GM19467 (cell line): Measurements from ENCODE around the gene WDR35.
A peak's percentile ranks its signal among the peaks of the same experiment; 100 is the strongest.

Experiments used
- ATAC-seq: cut with Tn5 transposase; IDR thresholded peaks from one replicate; pipeline ENCODE4 v1.9.1; 2021; ENCODE audit warnings: mild to moderate bottlenecking, moderate library complexity; ENCODE audit not compliant: unreplicated experiment

The WDR35 gene

DNA sequence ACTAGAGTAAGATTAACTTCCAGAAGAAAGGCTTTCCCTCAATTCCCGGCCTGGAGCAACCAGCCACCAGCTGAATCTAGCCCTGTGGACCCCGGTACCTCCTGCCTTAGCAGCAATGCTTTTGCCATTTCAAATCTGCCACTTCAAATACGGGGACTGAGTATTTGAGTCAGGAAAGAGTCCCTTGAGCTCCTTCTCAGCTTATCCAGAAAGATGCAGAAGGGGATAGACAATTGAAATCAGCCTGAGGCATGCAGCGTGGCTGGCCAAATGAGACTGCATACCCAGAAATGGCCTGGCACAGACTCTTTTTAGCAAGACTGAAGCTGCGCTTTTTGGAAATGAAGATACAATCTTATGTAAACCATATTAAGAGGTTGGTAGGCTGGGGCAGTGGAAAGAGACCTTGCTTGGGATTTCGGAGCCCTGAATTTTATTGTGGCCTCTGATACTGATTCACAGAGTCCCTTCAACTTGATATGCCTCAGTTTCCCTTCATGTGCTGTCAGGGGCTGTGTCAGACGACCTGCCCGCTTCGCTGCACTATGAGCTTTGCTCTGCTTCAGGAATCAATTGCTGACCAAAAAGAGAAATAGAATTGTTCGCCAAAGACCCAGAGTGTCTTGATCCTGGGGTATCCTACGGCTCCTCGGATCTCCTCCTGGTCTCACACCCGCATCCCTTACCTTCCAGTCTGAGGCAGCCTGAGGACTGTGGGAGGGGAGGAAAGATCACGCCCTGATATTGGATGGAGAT is 21.5 kb upstream of the WDR35 start:
- ATAC-seq: no peak

DNA sequence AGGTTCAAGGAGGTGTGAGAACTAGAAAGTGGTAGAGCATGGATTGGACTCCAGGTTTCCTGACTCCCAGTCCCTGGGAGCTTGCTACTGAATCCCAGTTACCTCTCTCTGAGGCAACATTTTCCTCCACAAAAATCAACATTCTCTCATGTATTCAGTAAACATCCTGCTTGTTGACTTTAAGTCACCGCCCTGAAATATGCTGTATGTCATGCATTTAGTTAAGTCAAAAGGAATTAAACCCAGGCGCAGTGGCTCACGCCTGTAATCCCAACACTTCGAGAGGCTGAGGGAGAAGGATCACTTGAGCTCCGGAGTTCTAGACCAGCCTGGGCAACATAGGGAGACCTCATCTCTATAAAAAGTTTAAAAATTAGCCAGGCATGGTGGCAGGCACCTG is 18.8 kb upstream of the WDR35 start:
- no peak for ATAC-seq

DNA sequence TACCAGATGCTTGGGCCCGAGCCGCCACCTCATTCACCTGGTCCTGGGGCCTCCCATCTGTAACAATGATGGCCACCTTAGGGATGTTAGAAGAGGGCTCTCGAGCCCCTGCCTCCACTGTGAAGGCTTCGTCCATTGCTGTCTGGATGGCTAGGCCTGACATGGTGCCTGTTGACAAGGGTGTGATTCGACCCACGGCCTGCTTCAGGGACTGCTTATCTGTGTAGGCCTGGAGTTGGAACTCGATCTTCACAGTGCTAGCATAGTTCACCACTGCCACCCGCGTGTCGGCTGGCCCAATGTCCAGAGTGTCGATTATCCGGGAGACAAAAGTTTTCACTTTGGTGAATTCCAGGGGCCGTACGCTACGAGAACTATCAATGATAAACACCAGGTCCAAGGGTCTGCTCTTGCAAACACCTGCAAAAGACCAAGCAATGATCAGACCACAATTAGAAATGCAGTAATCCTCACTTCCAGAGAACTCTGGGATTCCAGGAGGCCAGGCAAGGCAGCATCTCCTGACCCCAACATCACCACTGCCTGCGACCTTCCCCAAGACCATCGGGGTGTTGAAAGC is 16.1 kb upstream of the WDR35 start:
- no peak for ATAC-seq

DNA sequence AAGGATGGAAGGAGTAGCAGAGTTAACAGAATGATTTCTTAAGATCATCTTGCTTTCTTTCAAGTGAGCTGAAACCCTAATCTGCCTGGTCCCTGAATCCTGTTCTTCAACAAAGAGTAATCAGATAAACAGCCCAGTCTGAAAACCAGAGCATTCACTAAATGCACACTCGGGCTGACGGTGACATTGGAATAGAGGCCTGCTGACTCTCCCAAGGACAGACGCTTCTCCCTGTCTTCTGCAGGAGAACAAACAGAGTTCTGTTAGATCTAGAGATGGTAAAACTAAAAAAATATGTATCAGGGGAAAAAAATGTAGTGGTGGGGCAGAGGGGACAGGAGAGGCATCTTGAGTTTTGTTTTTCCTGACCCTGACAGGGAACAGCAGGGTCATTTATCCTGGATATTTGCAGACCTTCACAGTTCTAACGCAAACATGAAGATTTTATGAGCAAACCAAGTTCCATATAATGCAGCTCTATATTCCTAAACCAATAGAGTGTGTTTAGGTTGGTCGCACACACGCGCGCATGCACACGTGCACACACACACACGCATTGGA is 15.2 kb upstream of the WDR35 start:
- ATAC-seq: no peak

DNA sequence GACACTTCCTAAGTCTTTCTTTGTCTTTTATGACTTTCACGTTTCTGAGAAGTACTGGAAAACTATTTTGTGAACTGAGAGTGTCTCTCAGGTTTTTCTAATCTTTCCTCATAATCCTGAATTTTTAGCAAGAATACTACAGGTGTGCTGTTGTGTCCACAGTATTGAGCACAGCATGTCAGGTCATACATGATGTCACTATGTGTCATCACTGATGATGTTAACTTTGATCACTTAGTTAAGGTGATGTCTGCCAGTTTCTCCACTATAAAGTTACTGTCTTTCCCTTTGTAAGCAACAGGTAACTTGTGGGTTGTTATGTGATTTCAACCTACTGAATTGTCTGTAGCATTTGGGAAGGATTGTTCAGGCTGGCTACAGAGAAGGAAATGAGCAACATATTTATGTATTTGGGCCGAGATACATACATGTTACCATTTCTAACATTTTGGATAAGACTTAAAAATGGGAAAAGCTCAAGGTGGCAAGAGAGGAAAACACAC is 11.5 kb upstream of the WDR35 start:
- ATAC-seq: no peak

DNA sequence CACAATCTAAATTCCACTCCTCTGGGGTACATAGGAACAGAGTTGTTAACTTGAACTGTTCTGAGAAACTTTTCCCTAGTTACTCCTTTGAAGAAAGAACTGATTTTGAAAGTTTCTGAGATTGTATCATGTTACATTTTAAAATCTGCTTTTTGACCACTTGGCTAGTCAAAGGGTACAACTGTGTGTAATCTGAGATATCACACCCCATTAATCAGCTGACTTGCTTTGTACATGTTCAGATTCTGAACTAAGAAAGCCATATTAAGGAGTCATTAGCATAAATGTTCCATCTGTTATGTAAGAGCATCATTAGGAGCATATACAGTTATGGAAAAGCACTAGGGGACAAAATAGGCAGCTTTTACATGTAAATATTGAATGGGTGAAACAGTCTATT is 3.8 kb upstream of the WDR35 start:
- ATAC-seq: no peak

DNA sequence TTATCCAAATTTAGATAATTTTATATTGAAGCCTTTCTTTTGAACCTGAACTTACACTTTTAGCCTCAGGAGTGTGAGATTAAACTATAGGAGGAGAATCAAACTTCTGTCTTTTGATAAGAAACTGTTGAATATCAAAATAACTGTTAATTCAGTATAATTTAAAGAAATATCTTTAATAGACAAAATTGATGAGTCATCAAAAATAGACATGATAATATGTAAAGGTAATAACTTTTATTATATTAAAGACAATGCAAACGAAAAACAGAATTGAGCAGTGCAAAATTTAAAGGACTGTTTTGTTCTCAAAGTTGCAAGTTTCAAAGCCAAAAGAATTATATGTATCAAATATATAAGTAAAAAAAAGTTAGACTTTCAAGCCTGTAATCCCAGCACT is 2.0 kb upstream of the WDR35 start:
- no peak for ATAC-seq

DNA sequence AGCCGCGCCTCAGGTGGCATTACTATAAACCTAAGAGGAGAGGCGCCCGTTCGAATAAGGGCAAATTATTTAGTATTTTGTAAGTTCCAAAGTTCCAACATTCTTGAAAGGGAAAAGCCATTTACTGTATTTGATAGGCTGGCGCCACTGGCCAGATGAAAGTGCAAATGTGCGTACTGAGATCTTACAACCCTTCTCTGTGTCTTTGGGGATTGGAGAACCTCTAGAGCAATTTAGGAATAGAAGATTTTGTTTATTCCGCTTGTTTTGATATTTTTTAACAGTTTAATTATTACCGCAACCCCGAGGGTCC is 467 bp upstream of the WDR35 start:
- ATAC-seq: no peak

DNA sequence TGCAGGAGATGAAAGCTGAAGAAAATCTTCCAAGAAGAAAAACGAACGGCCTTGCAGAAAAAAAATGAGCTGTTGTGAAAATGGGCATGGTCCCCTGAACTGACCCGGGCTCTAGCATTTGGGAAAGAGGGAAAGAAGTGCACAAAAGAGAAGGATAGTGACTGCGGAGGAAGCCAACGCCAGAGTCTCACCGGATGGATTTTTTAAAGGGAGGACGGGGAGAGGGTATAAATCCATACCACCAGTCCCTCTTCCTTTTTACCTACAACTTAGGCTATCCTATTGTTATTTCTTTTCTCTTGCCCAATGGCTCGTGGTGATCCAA is 601 bp downstream of the WDR35 start:
- no peak for ATAC-seq

DNA sequence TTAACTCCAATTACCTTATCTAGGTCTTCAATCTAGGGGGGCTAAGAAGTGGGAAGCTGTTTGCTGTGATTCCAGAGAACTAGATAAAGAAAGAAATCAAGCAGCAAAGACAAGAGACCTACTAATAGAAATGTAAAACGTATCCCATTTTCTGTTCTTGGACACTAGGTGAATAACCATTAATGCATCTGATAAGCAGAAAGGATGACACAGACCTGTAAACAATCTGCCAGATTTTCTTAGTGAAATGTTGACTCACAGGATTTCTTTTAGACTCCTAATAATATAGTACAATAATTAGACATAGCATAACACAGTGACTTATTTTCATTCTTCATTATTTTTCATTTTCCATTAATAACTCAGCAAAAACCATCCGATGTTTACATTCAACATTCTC is 1.3 kb downstream of the WDR35 start:
- no peak for ATAC-seq

DNA sequence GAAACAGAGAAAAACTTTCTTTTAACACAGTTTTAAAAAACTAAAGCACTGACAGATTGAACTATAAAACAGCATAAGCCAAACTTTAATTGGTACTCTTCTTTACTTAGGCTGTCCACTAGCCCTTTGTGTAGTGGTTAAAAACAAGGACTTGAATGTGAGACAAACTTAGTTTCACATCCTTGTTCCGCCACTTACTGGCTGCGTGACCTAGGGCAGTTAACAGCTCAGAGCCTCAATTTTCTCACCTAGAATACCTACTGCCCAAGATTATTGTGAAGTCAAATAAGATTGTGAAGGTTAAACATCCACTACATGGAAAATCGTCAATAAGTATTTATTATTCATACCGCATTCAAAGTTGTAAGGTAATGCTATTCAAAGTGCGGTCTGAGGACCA is 2.0 kb downstream of the WDR35 start:
- ATAC-seq: peak; percentile 57

DNA sequence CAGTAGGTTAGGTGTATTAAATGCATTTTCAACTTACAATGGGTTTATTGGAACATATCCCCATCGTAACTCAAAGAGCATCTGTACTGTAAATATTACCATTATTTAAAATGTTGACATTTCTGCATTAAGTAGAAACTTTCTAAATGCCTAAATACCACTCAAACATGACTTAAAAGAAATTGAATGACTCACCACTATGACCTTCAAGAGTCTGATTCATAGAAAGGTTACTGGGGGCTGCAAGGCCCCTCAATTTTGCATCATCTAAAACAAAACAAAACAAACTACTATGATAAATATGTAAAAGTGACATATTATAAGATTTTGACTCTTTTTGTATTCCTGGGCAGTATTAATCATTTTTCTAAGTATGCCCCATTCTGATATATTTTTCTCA is 7.6 kb downstream of the WDR35 start:
- ATAC-seq: no peak

DNA sequence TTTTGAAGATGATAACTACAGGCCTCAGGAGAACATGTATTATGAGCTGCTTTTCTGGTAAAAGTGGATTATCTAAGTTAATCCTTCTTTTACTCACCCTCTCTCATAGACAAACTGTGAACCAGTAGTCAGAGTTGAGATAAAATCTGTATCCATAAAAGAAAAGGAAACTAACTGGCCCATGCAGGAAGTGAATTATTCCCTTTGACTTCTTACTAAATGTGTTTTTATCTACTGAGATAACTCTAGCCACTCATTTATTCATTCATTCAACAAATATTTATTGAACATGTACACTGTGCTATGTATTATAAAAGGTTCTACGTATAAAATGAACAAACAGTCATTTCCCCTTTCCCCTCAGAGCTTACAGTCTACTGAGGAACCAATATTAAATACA is 10.0 kb downstream of the WDR35 start:
- ATAC-seq: no peak

DNA sequence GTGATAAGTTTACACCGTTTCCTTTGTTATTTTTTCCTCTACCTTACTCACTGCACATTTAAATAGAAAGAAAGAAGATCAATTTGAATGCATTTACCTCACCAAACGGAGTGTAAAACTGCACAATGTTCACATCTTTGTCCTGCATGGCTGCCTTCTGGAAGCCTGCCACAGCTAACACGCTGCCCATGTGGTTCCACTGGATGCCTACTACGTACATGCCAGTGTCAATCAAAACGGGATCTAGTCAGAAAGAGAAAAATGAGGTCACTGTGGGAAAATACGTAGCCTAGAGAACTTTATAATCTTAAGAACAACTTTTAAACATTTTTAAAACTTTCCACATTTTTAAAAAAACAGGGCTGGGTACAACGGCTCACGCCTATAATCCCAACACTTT is 16.4 kb downstream of the WDR35 start:
- ATAC-seq: no peak

DNA sequence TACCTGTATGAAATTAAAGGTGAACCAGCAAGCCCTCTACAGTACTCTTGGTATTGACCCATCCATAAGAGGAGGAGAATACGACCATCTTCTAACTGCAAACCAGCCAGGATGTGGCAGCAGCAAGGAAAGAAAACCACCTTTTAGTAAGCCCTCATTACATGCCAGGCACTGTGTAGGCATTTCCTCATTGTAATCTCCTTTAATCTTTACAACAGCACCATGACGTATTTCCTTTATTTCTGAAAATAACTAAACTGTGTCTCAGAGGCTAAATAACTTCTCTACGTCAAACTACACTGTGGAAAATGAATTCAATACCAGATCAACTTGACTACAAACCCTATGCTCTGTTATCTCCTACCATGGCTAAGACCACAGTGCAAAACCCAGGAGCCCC is 18.2 kb downstream of the WDR35 start:
- no peak for ATAC-seq

DNA sequence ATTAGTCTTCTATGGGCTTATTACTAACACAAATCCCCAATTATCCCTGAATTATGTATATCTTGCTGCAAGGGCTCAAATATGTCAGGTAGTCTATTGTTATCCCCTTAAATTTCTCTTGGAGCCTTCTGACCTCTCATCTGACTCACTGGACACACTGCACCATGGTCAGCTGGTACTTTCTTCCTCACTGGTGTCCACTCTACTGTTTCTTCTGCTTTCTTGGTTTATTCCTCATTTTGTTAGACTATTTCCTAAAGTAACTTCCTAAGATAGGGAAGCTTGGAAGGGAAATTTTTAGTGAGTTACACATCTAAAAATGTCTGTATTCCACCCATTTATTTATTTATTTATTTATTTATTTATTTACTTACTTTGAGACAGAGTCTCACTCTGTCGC is 26.5 kb downstream of the WDR35 start:
- ATAC-seq: no peak

DNA sequence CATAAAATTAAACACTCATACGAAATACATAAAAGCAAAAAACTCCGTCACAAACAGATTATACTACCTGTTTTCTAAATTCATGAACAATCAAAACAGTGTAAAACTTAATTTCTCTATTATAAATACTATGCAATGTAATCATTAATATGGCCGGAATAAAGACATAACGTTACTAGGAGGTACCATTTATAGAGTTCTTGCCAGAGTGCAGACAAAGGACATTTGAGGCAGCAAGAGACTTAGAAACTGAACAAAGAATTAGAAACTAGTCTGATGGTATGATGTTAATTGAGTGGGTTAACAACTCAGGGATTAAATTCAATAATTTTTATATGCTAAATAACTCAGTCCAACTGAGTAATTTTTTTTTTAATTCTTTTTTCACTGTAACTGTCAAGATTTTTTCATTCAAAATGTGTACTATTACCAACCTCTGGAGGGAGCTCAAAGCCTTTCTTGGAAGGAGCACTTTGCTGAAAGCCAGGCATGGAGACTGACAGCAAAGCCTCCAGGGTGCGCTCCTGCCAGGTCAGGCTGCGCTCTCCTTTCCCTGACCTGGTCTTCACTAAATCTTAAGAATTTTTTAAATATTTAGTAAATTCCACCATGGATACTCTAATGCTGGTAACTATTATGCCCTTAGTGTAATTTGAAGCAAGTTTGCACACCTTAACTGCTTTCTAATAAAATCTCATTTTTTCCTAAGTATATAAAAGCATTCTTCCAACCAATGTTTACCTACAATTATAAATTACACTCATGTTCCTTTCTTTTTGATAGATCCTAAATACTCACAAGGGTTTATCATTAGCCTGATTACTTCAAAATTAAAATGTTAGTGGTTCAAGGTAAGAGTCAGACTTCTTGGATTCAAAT is 34.1 kb downstream of the WDR35 start:
- peak; percentile 85 for ATAC-seq

DNA sequence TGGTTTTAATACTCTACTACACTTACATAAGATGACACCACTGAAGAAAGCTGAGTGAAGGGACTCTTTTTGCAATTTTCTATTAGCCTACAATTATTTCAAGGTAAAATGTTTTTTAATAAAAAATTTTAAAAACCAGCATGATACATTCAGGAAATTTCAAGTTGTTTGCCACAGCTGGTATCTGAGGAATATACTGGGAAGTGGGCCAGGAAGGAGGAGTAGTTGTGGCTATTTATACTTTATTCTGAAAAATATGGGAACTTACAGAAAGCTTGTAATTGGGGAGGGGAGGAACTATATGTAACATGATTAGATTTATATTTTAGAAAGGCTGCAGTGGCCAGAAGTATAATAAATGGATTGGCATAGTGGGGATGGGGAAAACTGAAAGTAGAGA is 40.8 kb downstream of the WDR35 start:
- no peak for ATAC-seq

DNA sequence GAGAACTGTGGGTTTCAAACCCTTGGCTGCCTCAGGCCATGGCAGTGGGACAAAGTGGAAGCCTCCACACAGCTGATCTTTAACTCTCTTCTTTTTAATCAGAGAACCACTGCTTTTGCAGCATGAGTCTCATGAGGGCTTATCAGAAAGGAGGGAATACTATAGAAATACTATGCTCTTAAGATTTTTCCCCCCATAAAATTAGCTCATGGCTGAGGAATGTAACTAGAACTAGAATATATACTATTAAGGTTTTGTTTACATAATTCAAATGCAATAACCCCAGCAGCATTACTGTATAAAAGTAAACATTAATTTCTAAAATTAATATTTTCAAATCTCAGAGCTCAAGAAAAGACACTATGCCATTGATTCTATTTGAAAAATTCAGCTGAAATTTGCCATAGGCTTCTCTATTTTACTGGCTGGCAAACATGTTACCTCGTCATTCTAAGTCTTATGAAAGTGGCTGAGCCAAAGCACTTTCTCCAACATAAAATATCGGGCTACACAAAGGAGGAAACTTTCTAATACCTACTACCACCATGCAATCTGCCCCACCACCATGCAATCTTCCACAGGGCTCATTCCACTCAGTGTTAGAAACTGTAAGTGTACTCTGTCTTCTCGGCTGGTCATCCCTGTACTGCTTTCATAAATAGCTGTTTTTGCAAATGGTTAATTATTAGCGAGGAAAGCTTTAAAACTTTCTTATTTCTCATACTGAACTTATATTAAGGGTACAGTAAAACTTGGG is 42.5 kb downstream of the WDR35 start:
- no peak for ATAC-seq

DNA sequence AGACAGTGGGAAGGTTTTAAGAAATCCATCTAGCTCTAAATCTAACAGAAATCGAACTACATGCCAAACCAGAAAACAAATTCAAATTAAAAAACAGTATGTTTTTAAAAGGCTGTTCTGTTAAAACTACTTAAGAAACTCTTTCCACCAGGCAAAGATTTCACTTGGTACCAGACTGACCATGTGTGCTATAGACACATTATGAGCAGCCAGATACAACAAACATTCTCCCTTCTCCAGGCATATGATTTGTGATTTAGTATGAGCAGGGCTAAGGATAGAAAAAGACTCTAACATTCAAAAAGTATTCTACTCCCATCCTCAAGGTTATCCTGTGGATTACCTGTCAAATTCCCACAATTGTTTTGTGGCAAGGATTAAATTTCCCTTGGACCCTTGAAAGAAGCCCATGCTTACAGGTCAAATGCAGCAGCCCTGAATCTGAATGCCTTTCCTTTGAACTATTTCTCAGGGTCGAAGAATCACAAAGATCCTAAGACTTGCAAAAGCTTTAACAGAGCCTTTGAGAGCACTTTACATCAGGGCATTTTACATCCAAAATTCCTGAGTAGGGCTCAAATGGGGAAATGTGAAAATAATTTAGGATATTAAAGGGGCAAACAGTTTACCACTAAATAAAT is 45.6 kb downstream of the WDR35 start:
- ATAC-seq: no peak

DNA sequence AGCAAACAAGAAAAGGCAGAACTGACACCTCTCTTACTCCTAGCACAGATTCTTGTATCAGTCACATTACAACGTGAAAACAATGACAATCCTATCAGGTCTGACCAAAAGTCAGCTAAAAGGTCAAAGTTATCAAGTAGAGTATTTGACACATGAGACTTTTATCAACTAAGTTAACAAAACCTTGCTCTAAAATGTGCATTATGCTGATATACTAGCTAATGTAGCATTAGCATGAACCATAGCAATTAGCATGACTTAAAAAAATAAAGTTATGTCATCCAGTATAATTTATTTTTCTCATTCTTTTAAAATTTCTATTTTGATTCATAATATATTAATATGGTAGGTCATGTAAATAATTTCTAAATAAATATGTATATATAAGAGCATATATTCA is 46.7 kb downstream of the WDR35 start:
- no peak for ATAC-seq
